ENCODE results near the gene FRMD6. TPM values are rescaled to one million over a fixed set of nuclear protein-coding genes. Genes with fewer than 3 reads are reported as not detected.

The FRMD6 gene
- total and polyA plus RNA-seq, 9 donors: 15.3 to 79.2 (median 33.3) TPM

- Histone ChIP-seq H3K9me3 (no peaks in the 10 kb centered on the region), H3K27me3 (no peaks in the 10 kb centered on the region), H3K4me3 (peak overlapping the region; percentile 76), H3K27ac (peak overlapping the region; percentile 91 to 96), H3K36me3 (no peaks in the 10 kb centered on the region), H3K4me1 (ENCODE audit: insufficient read depth) (peaks cover 6% of the 10 kb centered on the region)
- no peak for TF ChIP-seq EP300 (IDR thresholded peaks at IDR 0.05)
- no peak for TF ChIP-seq CTCF (IDR thresholded peaks at IDR 0.05)
- TF ChIP-seq POLR2A (IDR thresholded peaks at IDR 0.05): no peak
- peak; percentile 37 to 62 (median 49) for DNase-seq
- intact Hi-C loops (cut with DNase I): no loop called here
- 1 to 2% (median 2%) methylated on average over 29 to 30 of the region's 30 CpGs for WGBS, 3 donors
Measured at GRCh38 chr14:51650716-51651387, 858 bp upstream of the FRMD6 start.

DNA sequence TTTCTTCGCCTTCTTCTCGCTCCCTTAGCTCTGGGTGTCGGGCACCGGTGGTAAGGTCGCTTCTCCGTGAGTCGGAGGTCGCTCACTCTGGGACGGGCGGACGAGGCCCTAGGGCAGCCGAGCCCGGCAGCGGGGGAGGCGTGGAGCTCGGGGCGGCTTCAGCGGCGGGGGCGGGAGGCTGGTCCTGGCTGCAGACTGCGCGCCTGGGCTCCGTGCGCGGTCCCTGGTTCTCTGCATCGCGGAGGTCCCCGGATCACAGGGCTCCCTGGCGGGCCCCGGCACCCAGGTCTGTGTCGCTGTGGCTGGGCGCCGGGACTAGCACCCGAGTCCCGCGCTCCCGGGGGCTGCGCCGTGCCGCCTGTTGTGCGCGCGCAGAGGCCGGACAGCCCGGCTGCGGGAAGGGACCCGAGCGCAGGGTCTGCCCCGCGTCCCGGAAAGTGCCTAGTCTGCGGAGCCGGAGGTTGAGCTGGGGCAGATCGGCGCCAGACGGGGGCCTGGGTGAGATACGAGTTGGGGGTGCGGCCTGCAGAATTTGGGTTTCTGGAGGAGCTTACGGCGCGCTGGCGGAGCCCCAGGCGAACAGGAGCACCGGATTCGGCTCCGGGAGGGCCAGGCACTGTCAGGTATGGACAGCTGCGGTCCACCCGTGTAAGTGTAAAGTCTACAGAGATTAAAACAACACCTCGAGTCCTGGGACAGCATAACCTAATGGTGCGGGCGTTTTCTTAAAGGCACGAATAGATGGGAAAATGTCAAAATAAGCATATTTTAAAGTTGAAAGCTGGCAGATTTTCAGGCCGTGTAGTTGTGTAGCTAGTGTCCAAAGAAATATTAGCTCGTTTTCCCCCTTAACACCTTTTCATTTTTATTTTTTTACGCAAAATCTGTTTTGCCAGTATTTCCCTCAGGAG, 713 bp downstream of the FRMD6 start:
- DNase-seq: peak; percentile 47 to 71 (median 62)
- H3K4me1 ChIP-seq (ENCODE audit: insufficient read depth): peaks cover 9% of the 10 kb centered on the region
- WGBS, 3 donors: 0% methylated on average over 49 to 75 of the region's 75 CpGs
- H3K36me3 ChIP-seq: no peaks in the 10 kb centered on the region
- TF ChIP-seq POLR2A (IDR thresholded peaks at IDR 0.05): no peak
- TF ChIP-seq CTCF (IDR thresholded peaks at IDR 0.05): no peak
- TF ChIP-seq EP300 (IDR thresholded peaks at IDR 0.05): no peak
- H3K9me3 ChIP-seq: no peaks in the 10 kb centered on the region
- peak overlapping the region; percentile 91 to 96 for H3K27ac ChIP-seq
- intact Hi-C loops (cut with DNase I): no loop called here
- peak overlapping the region; percentile 76 for H3K4me3 ChIP-seq
- H3K27me3 ChIP-seq: no peaks in the 10 kb centered on the region

- Histone ChIP-seq H3K36me3 (no peaks in the 10 kb centered on the region), H3K27me3 (no peaks in the 10 kb centered on the region), H3K4me3 (peak overlapping the region; percentile 76), H3K9me3 (no peaks in the 10 kb centered on the region), H3K4me1 (ENCODE audit: insufficient read depth) (peaks cover 11% of the 10 kb centered on the region), H3K27ac (peak overlapping the region in 1 of 2 donors; percentile 96)
- intact Hi-C loops (cut with DNase I): no loop called here
- WGBS, 3 donors: 2 to 4% (median 3%) methylated on average over 6 of the region's 6 CpGs
- TF ChIP-seq CTCF (IDR thresholded peaks at IDR 0.05): peak in 2 of 3 donors; percentile 9 to 29
- TF ChIP-seq EP300 (IDR thresholded peaks at IDR 0.05): no peak
- DNase-seq: no peak
Measured at GRCh38 chr14:51653079-51653774, 1.5 kb downstream of the FRMD6 start.

DNA sequence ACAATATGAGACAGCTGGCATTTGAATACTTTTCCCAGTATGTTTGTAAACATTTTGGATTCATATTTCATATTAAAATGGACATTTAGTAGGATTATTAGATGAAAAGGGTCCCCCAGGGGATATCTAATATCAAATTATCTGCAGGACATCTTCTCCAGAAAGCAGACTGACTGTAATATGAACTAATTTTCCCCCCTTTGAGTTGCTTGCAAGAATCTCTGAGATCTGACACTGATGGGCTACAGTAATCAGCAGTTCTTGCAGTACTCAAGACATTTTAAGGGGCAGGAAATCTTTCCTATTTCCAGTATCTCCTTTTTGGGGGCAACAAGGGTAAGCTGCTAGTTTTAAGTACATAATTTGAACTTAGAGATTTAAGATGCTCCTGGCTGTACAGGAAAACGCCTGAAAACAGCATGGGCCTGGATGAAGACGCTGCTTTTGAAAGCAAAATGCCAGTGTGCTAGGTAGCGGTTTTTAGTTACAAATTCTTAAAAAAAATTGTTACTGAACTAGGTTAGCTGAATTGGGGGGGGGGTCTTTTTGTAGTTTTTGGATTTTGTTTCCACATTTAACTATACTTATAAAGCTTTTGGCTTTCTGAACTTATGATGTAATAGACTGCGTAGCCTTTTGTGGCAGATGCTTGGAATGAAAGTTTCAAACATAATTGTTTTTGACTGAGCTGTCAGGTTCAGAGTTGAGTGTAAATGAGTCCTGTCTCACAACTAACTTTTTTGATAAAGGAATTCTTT, 2.2 kb downstream of the FRMD6 start:
- Histone ChIP-seq H3K27me3 (no peaks in the 10 kb centered on the region), H3K9me3 (no peaks in the 10 kb centered on the region), H3K4me1 (ENCODE audit: insufficient read depth) (peaks cover 11% of the 10 kb centered on the region), H3K4me3 (peak overlapping the region; percentile 76), H3K36me3 (no peaks in the 10 kb centered on the region), H3K27ac (no peak overlapping the region)
- intact Hi-C loops (cut with DNase I): no loop called here
- 69 to 81% (median 72%) methylated on average over 4 of the region's 4 CpGs for WGBS, 3 donors
- TF ChIP-seq EP300 (IDR thresholded peaks at IDR 0.05) (no peak), POLR2A (IDR thresholded peaks at IDR 0.05) (no peak), CTCF (IDR thresholded peaks at IDR 0.05) (no peak)
- DNase-seq: no peak

Data from ovary (tissue), 9 donors.